Measurements from ENCODE around the gene PARD3. TPM values are rescaled to one million over a fixed set of nuclear protein-coding genes. Genes with fewer than 3 reads are reported as not detected.

Gene PARD3
- total RNA-seq, 1 experiment from 2014 or later = 46.3 TPM

DNA sequence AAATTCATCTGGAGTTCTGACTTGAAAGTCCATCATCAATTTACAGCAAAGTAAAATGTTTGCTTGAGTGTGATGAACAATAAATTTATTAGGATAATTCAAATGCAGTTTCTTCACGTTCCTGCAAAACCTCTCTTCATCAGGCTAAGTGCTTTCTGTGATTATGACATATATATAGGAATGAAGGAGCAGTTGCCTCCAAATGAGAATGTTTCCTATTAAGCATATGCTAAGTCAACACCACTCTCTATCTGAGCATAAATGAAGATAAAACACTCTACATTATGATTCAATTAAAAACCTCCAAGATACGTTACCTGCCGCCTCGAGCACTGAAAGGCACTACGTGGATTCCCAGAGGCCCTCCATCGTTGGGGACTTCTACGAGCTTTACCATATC is 416.1 kb downstream of the PARD3 start:
- no peak overlapping the region for H3K4me2 ChIP-seq (ENCODE audit: low read length)
- no peak overlapping the region for H3K9ac ChIP-seq (ENCODE audit: low read length)
- no peaks in the 10 kb centered on the region for H3K27me3 ChIP-seq (ENCODE audit: insufficient read depth, low read length)
- no peak overlapping the region for H3K4me3 ChIP-seq (replicated peaks in 1 of 2; ENCODE audit: low read depth in 1 of 2, low read length in 2 of 2)
- H3K4me1 ChIP-seq (ENCODE audit: control insufficient read depth in 1 of 2, insufficient read depth in 2 of 2, low read length in 2 of 2) = peaks cover 3 to 8% of the 10 kb centered on the region in 2 experiments
- no peaks in the 10 kb centered on the region for H4K20me1 ChIP-seq (ENCODE audit: insufficient read depth)
- intact Hi-C loops (cut with micrococcal nuclease) = no loop called here
- ATAC-seq = no peak
- no peak for DNase-seq (ENCODE audit: low read depth, low spot score)
- H3K9me3 ChIP-seq (ENCODE audit: control insufficient read depth in 1 of 2, insufficient read depth in 1 of 2, low read depth in 1 of 2, low read length in 2 of 2) = no peaks in the 10 kb centered on the region
- H2AFZ ChIP-seq (ENCODE audit: low read depth, low read length, poor library complexity, severe bottlenecking) = no peak overlapping the region
- ChIA-PET CTCF (no interaction called here), POLR2A (no interaction called here), RAD21 (ENCODE audit: low non-redundant PET in 1 of 2, low total read pairs in 2 of 2, uncharacterized antibody in 2 of 2, unreplicated experiment in 2 of 2) (no interaction called here)
- no peaks in the 10 kb centered on the region for H3K9me2 ChIP-seq (ENCODE audit: insufficient read depth)
- no TSS peak for BruUV-seq (replicated peaks)
- TF ChIP-seq CBX3 (IDR thresholded peaks at IDR 0.05; ENCODE audit: low read depth) = no peak
- TF ChIP-seq, protein P1, sequence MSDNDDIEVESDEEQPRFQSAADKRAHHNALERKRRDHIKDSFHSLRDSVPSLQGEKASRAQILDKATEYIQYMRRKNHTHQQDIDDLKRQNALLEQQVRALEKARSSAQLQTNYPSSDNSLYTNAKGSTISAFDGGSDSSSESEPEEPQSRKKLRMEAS (IDR thresholded peaks at IDR 0.05) = no peak
- no peak for TF ChIP-seq YY1 (IDR thresholded peaks at IDR 0.05; ENCODE audit: extremely low read depth, insufficient replicate concordance, low read depth, low read length)
- TF ChIP-seq ELF1 (IDR thresholded peaks at IDR 0.05; ENCODE audit: borderline replicate concordance, low read depth) = no peak
- no peak for TF ChIP-seq RAD21 (IDR thresholded peaks at IDR 0.05; ENCODE audit: low read depth)
- no peak for TF ChIP-seq SRF (IDR thresholded peaks at IDR 0.05; ENCODE audit: low read depth)
- TF ChIP-seq SP1 (IDR thresholded peaks at IDR 0.05; ENCODE audit: low read depth) = no peak
- TF ChIP-seq, protein P2, sequence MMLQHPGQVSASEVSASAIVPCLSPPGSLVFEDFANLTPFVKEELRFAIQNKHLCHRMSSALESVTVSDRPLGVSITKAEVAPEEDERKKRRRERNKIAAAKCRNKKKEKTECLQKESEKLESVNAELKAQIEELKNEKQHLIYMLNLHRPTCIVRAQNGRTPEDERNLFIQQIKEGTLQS (IDR thresholded peaks at IDR 0.05) = no peak
- TF ChIP-seq EZH2 (IDR thresholded peaks at IDR 0.05) = no peak
- TF ChIP-seq JUND (IDR thresholded peaks at IDR 0.05) = no peak
- no peak for TF ChIP-seq SIN3A (IDR thresholded peaks at IDR 0.05; ENCODE audit: low read depth)
- TF ChIP-seq, protein P3, sequence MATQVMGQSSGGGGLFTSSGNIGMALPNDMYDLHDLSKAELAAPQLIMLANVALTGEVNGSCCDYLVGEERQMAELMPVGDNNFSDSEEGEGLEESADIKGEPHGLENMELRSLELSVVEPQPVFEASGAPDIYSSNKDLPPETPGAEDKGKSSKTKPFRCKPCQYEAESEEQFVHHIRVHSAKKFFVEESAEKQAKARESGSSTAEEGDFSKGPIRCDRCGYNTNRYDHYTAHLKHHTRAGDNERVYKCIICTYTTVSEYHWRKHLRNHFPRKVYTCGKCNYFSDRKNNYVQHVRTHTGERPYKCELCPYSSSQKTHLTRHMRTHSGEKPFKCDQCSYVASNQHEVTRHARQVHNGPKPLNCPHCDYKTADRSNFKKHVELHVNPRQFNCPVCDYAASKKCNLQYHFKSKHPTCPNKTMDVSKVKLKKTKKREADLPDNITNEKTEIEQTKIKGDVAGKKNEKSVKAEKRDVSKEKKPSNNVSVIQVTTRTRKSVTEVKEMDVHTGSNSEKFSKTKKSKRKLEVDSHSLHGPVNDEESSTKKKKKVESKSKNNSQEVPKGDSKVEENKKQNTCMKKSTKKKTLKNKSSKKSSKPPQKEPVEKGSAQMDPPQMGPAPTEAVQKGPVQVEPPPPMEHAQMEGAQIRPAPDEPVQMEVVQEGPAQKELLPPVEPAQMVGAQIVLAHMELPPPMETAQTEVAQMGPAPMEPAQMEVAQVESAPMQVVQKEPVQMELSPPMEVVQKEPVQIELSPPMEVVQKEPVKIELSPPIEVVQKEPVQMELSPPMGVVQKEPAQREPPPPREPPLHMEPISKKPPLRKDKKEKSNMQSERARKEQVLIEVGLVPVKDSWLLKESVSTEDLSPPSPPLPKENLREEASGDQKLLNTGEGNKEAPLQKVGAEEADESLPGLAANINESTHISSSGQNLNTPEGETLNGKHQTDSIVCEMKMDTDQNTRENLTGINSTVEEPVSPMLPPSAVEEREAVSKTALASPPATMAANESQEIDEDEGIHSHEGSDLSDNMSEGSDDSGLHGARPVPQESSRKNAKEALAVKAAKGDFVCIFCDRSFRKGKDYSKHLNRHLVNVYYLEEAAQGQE (IDR thresholded peaks at IDR 0.05; ENCODE audit: low read depth) = no peak
- TF ChIP-seq, protein P4, sequence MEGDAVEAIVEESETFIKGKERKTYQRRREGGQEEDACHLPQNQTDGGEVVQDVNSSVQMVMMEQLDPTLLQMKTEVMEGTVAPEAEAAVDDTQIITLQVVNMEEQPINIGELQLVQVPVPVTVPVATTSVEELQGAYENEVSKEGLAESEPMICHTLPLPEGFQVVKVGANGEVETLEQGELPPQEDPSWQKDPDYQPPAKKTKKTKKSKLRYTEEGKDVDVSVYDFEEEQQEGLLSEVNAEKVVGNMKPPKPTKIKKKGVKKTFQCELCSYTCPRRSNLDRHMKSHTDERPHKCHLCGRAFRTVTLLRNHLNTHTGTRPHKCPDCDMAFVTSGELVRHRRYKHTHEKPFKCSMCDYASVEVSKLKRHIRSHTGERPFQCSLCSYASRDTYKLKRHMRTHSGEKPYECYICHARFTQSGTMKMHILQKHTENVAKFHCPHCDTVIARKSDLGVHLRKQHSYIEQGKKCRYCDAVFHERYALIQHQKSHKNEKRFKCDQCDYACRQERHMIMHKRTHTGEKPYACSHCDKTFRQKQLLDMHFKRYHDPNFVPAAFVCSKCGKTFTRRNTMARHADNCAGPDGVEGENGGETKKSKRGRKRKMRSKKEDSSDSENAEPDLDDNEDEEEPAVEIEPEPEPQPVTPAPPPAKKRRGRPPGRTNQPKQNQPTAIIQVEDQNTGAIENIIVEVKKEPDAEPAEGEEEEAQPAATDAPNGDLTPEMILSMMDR (IDR thresholded peaks at IDR 0.05 in 2 of 3, conservative IDR thresholded peaks at IDR 0.05 in 1 of 3; ENCODE audit: borderline replicate concordance in 1 of 3, insufficient read depth in 1 of 3, low read depth in 2 of 3, low read length in 2 of 3) = no peak
- no peak for TF ChIP-seq ZNF274 (IDR thresholded peaks at IDR 0.05; ENCODE audit: low read depth, low read length)
- TF ChIP-seq FOSL1 (IDR thresholded peaks at IDR 0.05; ENCODE audit: low read depth) = no peak
- TF ChIP-seq POLR2A (IDR thresholded peaks at IDR 0.05; ENCODE audit: borderline replicate concordance, extremely low read depth, insufficient read depth, insufficient read length) = no peak
- no peak for TF ChIP-seq TCF7L2 (IDR thresholded peaks at IDR 0.05; ENCODE audit: borderline replicate concordance, extremely low read depth, insufficient read depth, insufficient read length)
- no peaks in the 10 kb centered on the region for H3K79me2 ChIP-seq (ENCODE audit: insufficient read depth, low read length)
- no peaks in the 10 kb centered on the region for H3K36me3 ChIP-seq (ENCODE audit: control insufficient read depth in 1 of 2, insufficient read depth in 2 of 2, low read length in 2 of 2)
- H3K27ac ChIP-seq (ENCODE audit: low read depth, low read length) = no peak overlapping the region

Data from HCT116 (cell line).